ENCODE data around the gene MRPS26. TPM values are rescaled to one million over a fixed set of nuclear protein-coding genes. Genes with fewer than 3 reads are reported as not detected.

The MRPS26 gene
- total and polyA plus RNA-seq, 2 of the 13 experiments (the other 11 are each of a cell fraction or from before 2014, with no cell fraction given): 89.8 to 187 TPM

GRCh38 chr20:3082955-3083952, 37.4 kb downstream of the MRPS26 start (continued):
- 0 out of 2 replicates have a peak, but pooled peaks have one; percentile 64 for TF ChIP-seq PCBP1 (IDR thresholded peaks at IDR 0.05; ENCODE audit: borderline replicate concordance, low read depth, low read length)
- no peak for TF ChIP-seq ZNF619 (CRISPR knock-in tag; IDR thresholded peaks at IDR 0.05)
- no peak for TF ChIP-seq ZNF414 (CRISPR knock-in tag; IDR thresholded peaks at IDR 0.05)
- no peak for TF ChIP-seq ZNF879 (CRISPR knock-in tag; IDR thresholded peaks at IDR 0.05)
- TF ChIP-seq SSRP1 (CRISPR knock-in tag; IDR thresholded peaks at IDR 0.05): no peak
- TF ChIP-seq ZNF12 (CRISPR knock-in tag; IDR thresholded peaks at IDR 0.05): no peak
- TF ChIP-seq ZC3H4 (CRISPR knock-in tag; IDR thresholded peaks at IDR 0.05; ENCODE audit: borderline replicate concordance): no peak
- TF ChIP-seq IRF1 (CRISPR knock-in tag; IDR thresholded peaks at IDR 0.05; ENCODE audit: low read depth): no peak
- peak; percentile 44; the same call in 1 of the 2 replicates for TF ChIP-seq MAX (IDR thresholded peaks at IDR 0.05)
- no peak for TF ChIP-seq ZBTB1 (CRISPR knock-in tag; IDR thresholded peaks at IDR 0.05; ENCODE audit: borderline replicate concordance)
- TF ChIP-seq TRIM24 (CRISPR knock-in tag; IDR thresholded peaks at IDR 0.05): no peak; the same call in 1 of the 2 replicates
- TF ChIP-seq MAF1 (CRISPR knock-in tag; IDR thresholded peaks at IDR 0.05; ENCODE audit: borderline replicate concordance): no peak
- no peak for TF ChIP-seq MLX (CRISPR knock-in tag; IDR thresholded peaks at IDR 0.05)
- 0 out of 2 replicates have a peak, but pooled peaks have one; percentile 14 for TF ChIP-seq ZMYM4 (CRISPR knock-in tag; IDR thresholded peaks at IDR 0.05)
- TF ChIP-seq FIP1L1 (IDR thresholded peaks at IDR 0.05; ENCODE audit: borderline replicate concordance, insufficient read depth, low read depth, low read length): no peak
- no peak for TF ChIP-seq ZMAT3 (CRISPR knock-in tag; conservative IDR thresholded peaks at IDR 0.05)
- TF ChIP-seq ZBTB25 (CRISPR knock-in tag; IDR thresholded peaks at IDR 0.05): no peak
- TF ChIP-seq ZNF569 (CRISPR knock-in tag; IDR thresholded peaks at IDR 0.05; ENCODE audit: borderline replicate concordance): no peak
- no peak for TF ChIP-seq ZNF761 (CRISPR knock-in tag; conservative IDR thresholded peaks at IDR 0.05)
- TF ChIP-seq MED1 (CRISPR knock-in tag; IDR thresholded peaks at IDR 0.05): no peak
